Embryonic facial prominence (tissue), 1 donor: Measurements from ENCODE around the gene TMEM145.

Experiments
- DNase-seq: peaks from one replicate; pipeline ENCODE4 v3.0.0-alpha.2; 2016; ENCODE audit errors: extremely low spot score

TMEM145 gene

GRCh38 chr19:42277821-42278451 lies 35.2 kb upstream of the TMEM145 start:
- DNase-seq = no peak

- DNase-seq = no peak
Observed at GRCh38 chr19:42278452-42279154, 34.5 kb upstream of the TMEM145 start.

GRCh38 chr19:42279155-42279901 lies 33.8 kb upstream of the TMEM145 start:
- DNase-seq = no peak

- DNase-seq = peak; percentile 89
Observed at GRCh38 chr19:42279902-42280814, 33.0 kb upstream of the TMEM145 start.

- DNase-seq = peak; percentile 70
Observed at GRCh38 chr19:42280815-42281145, 32.3 kb upstream of the TMEM145 start.

- peak; percentile 79 for DNase-seq
Observed at GRCh38 chr19:42281146-42281826, 31.8 kb upstream of the TMEM145 start.

- DNase-seq = peak; percentile 9
Observed at GRCh38 chr19:42281827-42282762, 31.0 kb upstream of the TMEM145 start.

GRCh38 chr19:42282819-42283187 lies 30.3 kb upstream of the TMEM145 start:
- peak; percentile 13 for DNase-seq

- DNase-seq = peak; percentile 87
Observed at GRCh38 chr19:42283188-42284065, 29.7 kb upstream of the TMEM145 start.

- DNase-seq = peak; percentile 33
Observed at GRCh38 chr19:42284066-42284501, 29.0 kb upstream of the TMEM145 start.

GRCh38 chr19:42284591-42285341 lies 28.3 kb upstream of the TMEM145 start:
- DNase-seq = peak; percentile 10

- no peak for DNase-seq
Observed at GRCh38 chr19:42285541-42285941, 27.6 kb upstream of the TMEM145 start.

GRCh38 chr19:42285988-42286348 lies 27.1 kb upstream of the TMEM145 start:
- DNase-seq = no peak

- no peak for DNase-seq
Observed at GRCh38 chr19:42286349-42287016, 26.6 kb upstream of the TMEM145 start.

- no peak for DNase-seq
Observed at GRCh38 chr19:42287017-42287826, 25.9 kb upstream of the TMEM145 start.

GRCh38 chr19:42287827-42288107 lies 25.3 kb upstream of the TMEM145 start:
- no peak for DNase-seq

- no peak for DNase-seq
Observed at GRCh38 chr19:42288387-42288786, 24.7 kb upstream of the TMEM145 start.
